Caki2 (cell line): ENCODE results near the gene SSBP4. TPM values are rescaled to one million over a fixed set of nuclear protein-coding genes. Genes with fewer than 3 reads are reported as not detected.

Source experiments
- DNase-seq: peaks from one replicate; pipeline ENCODE4 v3.0.0-alpha.2; 2015; ENCODE audit warnings: low read depth
- in situ Hi-C: cut with HindIII; loops from 2 replicates; pipeline ENCODE4 v1.10.0; 2016; ENCODE audit warnings: low sequenced_read_pairs, low pct_unique_long_range_greater_than_20kb, mixed read lengths
- total RNA-seq: library from RNA; depleted of rRNA; stranded (reverse); fragments of >200 nt; shearing (Covaris generic); gene quantifications from 2 replicates; pipeline ENCODE4 v1.2.3, GENCODE V29; 2014; ENCODE audit warnings: low replicate concordance

SSBP4 gene
- total RNA-seq, 1 experiment from 2014 or later: 87.5 TPM

DNA sequence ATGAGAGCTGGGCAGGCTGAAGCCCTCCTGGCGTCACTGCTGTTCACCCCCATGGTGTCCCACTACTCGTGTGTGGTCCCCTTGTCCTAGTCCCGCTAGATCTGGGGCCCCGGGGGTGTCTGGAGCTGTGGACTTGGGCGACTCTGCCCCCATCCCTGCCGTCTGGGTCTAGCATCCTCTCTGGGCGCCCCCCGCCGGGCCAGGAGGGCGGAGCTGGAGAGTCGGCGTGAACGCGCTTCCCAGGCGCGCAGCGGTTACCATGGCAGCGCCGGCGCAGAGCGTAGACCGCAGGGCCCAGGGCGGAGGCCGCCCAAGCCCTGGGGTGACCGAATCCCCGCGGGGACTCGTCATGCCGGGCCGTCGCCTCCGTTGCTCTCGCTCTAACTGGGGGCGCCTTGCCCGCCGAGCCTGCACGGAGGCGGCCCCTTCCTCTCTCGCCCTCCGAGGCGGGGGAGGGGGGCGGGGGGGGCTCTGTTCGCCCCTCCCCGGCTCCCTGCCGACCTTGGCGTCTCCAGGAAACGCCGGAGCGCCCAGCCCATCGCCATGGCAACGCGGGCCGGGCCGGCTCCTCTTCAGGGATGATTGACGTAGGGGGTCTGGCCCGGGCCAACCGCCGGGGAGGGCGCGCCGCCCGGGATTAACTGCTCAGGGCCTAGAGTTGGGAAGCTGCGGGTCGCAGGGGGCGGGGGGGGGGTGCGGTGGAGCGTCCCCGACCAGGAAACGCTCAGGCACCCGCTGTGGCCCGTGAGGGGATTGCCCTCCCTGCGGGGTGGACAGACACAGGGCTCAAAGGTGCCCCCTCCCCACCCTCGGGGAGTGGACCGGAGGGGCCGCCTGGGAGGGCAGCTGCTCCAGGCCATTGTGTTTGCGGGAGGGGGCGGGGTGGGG is 9.8 kb downstream of the SSBP4 start:
- DNase-seq: no peak
- in situ Hi-C loops: no loop called here

DNA sequence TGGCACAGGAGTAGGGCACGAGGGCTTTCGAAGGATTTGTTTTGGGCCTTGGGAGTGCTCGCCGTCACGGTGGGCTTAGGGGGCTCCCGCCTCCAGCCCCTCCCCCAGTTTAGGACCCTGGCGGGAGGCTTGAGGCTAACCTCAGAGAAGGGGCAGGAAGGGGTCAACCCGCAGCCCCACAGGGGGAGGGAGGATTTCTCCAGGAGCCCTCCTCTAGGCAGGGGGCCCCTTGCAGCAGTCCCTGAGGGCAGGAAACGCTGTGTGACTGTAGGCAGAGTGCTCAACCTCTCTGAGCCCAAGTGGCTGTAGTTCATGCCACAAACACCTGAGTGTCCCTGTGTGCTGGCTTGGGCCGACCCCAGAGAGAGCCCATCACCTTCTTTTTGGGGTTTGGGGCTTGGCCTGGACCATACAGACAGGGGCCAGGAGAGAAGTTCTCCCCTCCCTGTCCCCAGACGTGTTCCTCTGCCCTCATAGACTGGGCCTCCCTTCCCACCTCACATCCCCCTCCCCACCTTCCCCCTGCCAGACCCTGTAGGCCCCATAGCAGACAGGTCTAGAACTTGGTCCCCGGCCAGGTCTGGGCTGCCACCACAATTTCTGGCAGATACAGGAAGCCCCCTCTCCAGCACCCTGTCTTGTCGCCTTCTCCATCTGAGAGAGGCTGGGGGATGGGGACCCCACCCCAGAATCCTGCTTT is 10.7 kb downstream of the SSBP4 start:
- in situ Hi-C loops: no loop called here
- DNase-seq: no peak

DNA sequence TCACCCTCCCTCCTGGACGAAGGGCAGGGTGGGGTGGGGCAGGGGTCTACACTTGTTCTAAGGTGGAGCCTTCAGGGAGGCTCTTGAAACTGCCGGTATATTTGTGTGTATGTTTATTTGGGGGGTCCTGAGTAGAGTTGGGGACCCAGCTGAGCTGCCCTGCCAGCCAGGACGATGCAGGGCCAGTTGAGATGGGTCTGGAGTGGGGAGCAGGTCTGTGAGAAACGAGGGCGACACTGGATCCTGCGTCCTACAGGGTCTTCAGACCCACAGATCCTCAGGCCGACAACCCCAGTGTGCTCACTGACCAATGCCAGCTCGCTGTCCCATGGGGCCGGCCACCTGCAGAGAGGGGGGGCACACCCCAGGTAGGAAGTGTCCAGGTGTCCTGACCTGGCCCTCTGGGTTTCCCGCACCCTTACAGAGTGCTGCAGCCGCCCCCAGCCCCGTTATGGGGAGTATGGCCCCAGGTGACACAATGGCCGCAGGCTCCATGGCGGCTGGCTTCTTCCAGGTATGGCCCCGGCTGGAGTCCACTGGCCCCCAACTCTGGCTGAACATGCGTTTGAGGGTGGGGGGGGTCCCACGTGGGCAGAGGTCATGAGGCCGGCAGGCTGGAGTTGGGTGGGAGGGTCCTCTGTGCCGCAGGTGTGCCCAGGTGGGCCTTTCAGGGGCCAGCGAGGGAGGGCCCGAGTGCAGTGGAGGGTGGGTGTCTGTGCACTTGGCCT is 11.4 kb downstream of the SSBP4 start:
- DNase-seq: no peak
- in situ Hi-C loops: no loop called here

DNA sequence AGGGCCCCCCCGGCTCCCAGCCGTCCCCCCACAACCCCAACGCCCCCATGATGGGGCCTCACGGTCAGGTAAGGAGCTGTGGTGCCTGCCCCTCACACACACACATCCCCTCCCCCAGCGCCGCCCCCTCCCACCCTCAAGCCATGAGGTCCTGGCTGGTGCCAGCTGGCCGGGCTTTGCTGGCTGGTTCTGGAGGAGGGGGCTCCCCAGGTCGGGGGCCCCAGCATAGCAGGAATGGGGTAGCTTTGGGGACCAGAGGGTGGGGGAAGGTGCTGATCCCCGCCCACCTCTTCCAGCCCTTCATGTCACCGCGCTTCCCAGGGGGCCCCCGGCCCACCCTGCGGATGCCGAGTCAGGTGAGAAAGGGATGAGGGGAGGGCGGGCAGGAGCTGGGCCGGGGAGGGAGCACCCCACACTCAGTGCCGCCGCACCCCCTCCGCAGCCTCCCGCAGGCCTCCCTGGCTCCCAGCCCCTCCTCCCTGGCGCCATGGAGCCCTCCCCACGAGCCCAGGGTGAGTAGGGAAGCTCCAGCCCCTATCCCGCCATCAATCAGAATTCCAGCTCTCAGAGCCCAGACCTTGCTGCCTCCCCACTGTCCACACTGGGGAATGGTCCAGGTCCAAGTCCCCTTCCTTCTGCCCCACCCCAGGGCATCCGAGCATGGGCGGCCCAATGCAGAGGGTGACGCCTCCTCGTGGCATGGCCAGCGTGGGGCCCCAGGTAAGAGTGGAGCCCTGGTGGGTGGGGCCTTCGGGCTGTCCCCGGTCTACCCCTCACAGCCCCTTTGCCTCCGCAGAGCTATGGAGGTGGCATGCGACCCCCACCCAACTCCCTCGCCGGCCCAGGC is 12.4 kb downstream of the SSBP4 start:
- in situ Hi-C loops: no loop called here

DNA sequence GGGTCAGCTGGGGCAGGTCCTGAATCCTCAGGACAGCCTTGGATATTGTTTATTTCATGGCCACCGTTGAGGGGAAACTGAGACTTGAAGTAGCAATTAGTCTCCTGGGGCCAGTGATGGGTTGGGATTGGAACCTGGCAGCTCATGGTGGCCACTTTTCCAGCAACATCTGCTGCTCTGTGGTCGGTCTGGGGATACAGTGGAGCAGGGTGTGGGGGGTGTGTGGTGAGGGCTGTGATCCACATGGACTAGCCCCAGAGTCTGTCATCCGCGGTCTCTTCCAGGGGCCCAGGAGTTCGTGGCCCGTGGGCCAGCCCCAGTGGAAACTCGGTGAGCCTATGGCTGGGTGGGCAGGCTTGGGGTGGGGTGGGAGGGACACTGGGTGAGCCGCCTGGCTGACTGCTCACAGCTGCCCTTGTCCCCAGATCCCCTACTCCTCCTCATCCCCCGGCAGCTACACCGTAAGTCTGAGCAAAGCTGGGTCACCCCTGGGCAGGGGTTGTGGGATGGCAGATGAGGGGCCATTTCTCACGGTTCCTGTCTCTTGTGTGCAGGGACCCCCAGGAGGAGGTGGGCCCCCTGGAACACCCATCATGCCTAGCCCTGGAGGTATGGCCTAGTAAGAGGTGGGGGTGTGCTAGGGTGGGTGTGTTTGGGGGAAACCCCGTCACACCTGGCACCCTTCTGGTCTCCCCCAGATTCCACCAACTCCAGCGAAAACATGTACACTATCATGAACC is 13.2 kb downstream of the SSBP4 start:
- in situ Hi-C loops: no loop called here
- DNase-seq: no peak

More for the DNA sequence above, 12.4 kb downstream of the SSBP4 start:
- DNase-seq: no peak

DNA sequence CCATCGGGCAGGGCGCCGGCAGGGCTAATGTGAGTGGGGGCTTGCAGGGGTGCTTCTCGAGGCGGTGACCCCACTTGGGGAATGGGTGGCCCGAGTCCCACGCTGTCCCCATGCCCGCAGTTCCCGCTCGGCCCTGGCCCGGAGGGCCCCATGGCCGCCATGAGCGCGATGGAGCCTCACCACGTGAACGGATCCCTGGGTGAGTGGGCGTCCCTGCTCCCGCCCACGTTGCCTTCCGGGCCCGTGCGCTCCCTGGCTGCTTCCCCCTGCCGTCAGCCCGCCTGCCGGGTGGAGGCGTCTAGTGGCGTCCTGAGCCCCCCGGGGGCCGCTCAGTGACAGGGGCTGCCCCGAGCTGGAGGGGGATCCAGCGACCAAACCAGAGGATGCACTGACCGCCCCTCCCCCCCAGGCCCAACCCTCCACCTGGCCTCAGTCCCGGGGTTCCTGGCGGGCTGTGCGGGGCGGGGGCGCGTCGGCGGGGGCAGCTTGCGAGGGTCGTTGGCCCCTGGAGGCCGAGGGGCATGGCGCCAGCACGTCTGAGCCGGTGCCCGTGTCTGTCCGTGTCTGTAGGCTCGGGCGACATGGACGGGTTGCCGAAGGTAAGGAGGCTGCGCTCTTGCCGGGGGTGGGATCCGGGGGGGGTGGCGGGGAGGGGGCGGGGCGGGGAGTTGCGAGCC is 14.0 kb downstream of the SSBP4 start:
- no peak for DNase-seq
- in situ Hi-C loops: no loop called here

DNA sequence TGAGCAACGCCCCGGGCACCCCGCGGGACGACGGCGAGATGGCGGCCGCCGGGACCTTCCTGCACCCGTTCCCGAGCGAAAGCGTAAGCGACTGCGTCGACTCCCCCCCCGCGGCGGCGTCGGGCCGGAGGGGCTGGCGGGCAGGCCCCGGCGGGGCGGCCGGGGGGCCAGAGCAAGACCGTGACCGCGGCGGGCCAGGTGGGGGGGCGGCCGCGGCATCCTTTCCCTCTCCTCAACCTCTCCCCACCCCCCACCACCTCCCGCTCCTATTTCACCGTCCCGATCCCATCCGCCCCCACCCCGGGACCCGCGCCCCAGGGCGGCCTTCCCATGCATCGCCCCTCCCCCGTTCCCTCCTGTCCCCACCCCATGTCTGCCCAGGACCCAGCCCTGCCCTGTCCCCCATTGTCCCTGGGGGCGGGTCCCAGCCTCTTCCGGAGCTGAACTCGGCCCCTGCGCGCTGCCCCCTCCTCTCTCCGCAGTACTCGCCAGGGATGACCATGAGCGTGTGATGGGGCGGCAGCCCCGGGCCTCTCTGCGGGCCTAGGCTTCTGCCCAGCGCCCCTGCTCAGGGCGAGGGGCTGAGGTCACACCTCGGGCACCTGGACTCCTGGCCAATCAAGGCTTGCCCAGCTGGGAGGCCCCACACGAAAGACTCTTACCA is 14.7 kb downstream of the SSBP4 start:
- in situ Hi-C loops: no loop called here
- no peak for DNase-seq

DNA sequence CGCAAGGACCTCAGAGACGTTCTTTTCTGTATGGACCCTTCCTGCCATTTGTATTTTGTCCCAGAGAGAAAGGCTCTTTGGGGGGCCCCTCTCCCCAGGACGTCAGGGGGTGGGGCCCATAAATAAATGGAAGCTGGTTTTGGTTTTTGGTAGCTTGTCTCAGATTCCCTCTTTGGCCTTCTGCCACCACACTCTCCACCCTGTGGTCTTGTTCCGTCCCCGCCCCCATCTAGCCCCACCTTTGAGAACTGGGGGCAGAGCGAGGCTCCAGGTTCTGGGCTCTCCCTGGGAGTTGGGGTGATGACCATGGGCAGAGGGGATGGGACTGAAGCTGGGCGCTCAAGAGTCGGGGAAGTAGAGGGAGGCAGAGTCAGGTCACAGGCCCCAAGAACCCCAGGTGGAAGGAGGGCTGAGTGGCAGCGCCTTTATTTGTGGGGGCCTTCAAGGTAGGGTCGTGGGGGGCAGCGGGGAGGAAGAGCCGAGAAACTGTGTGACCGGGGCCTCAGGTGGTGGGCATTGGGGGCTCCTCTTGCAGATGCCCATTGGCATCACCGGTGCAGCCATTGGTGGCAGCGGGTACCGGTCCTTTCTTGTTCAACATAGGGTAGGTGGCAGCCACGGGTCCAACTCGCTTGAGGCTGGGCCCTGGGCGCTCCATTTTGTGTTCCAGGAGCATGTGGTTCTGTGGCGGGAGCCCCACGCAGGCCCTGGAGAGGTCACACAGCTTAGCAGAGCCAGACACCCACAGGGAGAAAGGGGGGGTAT is 15.4 kb downstream of the SSBP4 start:
- no peak for DNase-seq
- in situ Hi-C loops: no loop called here

DNA sequence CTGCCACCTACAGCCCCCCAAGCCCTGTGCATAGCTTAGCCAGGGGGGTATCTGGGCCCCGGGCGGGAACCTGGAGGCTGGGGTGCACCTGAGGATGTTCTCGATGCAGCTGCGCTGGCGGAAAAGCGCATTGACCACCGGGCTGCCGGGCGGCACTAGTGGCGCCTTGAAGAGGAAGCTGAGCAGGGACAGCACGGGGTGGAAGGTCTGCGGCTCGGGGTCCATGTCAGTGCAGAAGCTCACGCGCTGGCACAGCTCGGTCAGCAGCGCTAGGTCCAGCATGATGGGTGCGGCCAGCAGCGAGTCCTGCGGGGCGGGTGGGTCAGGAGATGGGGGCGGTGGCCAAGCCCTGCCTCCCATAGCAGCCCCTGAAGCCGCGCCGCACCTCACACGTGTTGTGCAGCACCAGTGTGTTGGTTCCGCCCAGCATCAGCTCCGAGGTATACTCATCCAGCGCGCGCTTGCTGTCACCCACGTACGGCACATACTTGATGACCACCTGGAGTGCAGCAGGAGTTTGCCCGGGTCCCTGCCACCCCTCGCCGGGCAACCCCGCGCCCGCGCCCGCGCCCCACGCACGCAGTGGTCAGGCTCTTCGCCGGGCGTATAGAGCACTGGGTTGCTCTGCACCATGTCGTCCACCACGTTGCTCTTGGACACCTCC is 16.1 kb downstream of the SSBP4 start:
- DNase-seq: no peak
- in situ Hi-C loops: no loop called here

DNA sequence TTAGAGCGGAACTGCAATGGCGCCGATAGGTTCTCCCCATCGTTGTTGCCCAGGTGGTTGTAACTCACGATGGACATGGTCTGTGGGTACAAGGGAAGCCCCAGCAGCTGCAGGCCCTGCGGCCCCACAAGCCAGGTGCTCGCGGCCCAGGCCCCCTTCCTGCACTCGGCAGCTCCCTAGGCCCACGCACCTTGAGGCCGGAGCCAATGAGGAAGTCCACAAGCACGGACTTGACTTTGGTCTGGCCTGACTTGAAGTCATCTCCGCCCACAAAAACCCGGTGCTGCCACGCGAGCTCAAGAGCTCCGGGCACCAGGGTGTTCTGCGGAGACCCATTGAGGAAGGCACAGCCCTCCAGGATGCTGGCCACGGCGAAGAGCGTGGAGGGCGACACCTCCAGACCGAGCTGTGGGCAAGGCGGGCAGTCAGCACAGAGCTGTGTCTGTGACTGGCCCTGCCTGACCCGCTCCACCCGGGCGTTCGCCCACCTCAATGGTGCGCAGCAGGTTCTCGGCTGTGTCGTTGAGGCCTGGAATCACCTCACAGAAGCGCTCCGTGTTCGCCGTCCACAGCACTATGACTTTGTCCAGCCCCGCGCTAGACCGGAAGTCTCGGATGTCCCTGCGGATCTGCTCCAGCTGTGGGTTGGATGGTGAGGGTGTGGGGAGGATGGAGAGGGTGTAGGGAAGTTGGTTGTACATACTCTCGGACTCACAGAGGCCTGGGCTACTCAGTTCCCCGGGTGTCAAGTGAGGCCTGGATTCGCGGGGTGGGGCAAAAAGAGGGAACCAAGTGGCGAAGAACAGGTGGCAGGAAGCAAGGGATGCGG is 16.9 kb downstream of the SSBP4 start:
- in situ Hi-C loops: no loop called here
- no peak for DNase-seq

DNA sequence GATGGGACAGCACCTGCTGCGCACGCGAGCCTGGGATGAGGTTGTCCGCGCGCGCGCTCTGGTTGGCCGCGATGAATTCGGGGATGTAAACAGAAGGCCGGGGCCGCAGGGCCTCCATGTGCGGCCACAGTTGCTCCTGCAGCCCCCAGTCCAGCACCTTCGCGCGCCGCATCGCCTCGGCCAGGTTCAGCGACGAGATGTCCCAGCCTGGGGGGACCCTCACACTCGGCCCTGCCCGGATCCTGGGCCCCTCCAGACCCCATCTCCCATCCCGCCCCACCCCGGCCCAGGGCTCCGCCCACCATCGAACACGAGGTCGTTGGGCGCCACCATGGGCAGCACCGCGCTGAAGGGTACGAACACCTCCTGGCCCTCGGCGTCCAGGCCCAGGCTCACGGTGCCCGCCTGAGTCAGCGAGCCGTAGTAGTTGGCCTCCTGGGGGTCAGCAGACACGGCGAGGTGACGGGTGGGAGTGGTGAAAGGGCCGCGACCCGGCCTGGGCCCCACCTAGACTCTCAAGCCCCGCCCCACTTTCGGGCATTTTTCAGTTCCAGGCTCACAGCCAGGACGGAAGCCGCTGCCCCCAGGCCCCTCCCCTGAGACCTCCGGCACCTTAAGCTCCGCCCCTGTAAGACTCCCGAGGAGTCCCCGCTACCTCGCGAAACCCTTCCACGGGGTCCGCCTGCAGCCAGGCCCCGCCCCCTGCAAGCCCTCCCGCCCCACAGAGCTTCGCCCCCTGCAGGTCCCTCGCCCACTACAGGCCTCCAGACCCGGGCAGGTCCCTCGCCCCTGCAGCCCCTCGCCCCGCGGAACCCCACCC is 17.7 kb downstream of the SSBP4 start:
- peak; percentile 95 for DNase-seq
- in situ Hi-C loops: no loop called here

DNA sequence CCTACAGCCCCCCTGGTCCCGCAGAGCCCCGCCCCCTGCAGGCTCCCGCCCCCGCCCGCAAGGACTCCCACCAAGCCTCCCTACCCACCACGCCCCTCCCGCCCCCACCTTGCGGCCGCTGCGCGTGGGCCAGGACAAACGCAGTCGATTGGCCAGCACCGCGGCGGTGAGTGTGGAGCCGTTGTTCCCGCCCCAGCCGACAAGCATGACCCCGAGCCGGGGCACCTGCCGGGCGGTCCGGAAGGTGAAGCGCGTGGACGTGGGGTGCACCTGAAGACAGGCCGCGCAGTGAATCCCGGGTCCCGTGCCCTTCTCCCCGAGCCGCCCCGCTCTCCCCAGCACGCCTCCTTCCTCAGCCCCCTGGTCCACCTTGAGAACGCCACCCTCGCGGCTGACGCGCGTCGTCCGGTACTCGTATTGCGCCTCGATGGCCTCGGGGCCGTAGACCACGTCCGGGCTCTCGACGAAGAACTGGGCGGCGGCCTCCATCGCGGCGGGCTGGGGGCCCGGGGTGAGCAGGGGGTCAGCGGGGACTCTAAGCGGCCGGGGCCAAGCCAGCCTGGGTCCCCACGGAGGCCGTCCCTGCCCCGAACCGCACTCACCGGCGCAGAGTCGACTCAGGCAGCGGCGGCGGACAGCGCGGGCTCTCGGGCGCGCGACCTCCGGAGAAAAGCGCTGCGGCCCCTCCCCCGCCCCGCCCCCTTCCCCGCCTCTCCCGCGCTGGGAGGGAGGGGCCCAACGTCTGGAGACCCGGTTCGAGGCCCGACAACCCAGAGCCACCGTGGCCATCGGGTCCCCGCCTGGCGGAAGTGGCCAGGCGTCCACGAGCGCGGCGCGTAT is 18.5 kb downstream of the SSBP4 start, which contains the start of gene ISYNA1:
ISYNA1 (minus strand) TSS at position 643 of the 840 bp plus-strand sequence; CDS start at position 489, 154 bp downstream.
- DNase-seq: peak; percentile 76
- in situ Hi-C loops: no loop called here
